Heart left ventricle (tissue), 13 donors: ENCODE results near the gene XIRP1.

Experiments
- POLR2A ChIP-seq, 2 donors: fragments of 450-650 bp; IDR thresholded peaks; one replicate each; pipeline ENCODE4 v1.6.1; 2017; ENCODE audit warnings: antibody characterized with exemption in 2 of 2, mild to moderate bottlenecking in 2 of 2, moderate library complexity in 2 of 2
- TF ChIP-seq, protein P1 (sequence below), 12 donors: fragments of 200-600 bp; sonication (generic) in 4 of 12; IDR thresholded peaks; one replicate each; pipeline versions ENCODE4 v1.5.0 to v1.8.0; 2018 to 2022; ENCODE audit warnings: antibody characterized with exemption in 12 of 12, mild to moderate bottlenecking in 5 of 12
- donor health status: ischemic (EF 13 %, LVEDD 7.1; RV severe dilation, severe dysfunction).
- donor health status: DM: no; HTN: yes; CAD: no.
- donor health status: DM: no; HTN: no; CAD: no.
- donor health status: ischemic (EF 25% LVEDD 6.9; RV normal size, moderate dysfunction).
- donor health status: ischemic (EF 25% LVEDD 5.7; RV mildly dilated, moderate dysfunction).
- donor health status: ischemic (EF 35%, LVEDD 5.7; RV mildly dilated, moderate dysfunction).
- donor health status: nonischemic (EF 11% LVEDD 7.7; RV severe dilation, severe dysfunction).
- donor health status: DM: yes; HTN: yes; CAD: no.
- donor health status: PGD.
- donor health status: ischemic (EF 29% LVEDD 5.4; RV normal size, mild dysfunction).
- donor health status: nonischemic (EF 23%, LVEDD 6.1; RV moderate dilation, normal function).

DNA sequence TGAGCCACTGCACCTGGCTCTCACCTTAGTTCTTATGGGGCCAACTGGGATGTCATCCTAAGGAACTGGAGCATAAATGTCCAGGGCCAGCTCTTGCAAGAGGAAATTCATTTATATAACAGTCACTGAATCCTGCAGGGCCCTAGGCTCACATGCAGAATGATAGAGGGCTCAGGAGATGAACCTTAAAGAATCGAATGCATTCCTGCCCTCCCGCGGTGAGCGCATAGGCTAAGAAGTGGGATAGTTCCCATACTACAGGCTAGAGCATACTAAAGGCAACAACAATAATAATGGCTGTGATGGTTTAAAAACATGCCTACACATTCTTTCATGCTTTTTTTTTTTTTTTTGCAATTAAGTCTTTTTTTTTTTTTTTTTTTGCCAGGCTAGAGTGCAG lies 21.9 kb downstream of the XIRP1 start:
- TF ChIP-seq, protein P1, sequence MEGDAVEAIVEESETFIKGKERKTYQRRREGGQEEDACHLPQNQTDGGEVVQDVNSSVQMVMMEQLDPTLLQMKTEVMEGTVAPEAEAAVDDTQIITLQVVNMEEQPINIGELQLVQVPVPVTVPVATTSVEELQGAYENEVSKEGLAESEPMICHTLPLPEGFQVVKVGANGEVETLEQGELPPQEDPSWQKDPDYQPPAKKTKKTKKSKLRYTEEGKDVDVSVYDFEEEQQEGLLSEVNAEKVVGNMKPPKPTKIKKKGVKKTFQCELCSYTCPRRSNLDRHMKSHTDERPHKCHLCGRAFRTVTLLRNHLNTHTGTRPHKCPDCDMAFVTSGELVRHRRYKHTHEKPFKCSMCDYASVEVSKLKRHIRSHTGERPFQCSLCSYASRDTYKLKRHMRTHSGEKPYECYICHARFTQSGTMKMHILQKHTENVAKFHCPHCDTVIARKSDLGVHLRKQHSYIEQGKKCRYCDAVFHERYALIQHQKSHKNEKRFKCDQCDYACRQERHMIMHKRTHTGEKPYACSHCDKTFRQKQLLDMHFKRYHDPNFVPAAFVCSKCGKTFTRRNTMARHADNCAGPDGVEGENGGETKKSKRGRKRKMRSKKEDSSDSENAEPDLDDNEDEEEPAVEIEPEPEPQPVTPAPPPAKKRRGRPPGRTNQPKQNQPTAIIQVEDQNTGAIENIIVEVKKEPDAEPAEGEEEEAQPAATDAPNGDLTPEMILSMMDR (IDR thresholded peaks at IDR 0.05), result no peak
- TF ChIP-seq POLR2A (IDR thresholded peaks at IDR 0.05), result no peak
